ENCODE results near the gene GFPT2.
"Not testable (repeated sequence)": the region's sequence is repeated elsewhere in the genome, so short reads cannot be mapped to it uniquely, and the experiment has no call there.

GFPT2 gene

GRCh38 chr5:180304016-180304292, 49.2 kb downstream of the GFPT2 start:
- no peak for FAIRE-seq

GRCh38 chr5:180303226-180304015, 49.7 kb downstream of the GFPT2 start:
- FAIRE-seq, result no peak

GRCh38 chr5:180302256-180302655, 50.9 kb downstream of the GFPT2 start:
- no peak for FAIRE-seq

- no peak for FAIRE-seq
These were observed 51.9 kb downstream of the GFPT2 start for GRCh38 chr5:180301253-180301652.

- no peak for FAIRE-seq
These were observed 53.6 kb downstream of the GFPT2 start for GRCh38 chr5:180299526-180299925.

GRCh38 chr5:180299014-180299413, 54.1 kb downstream of the GFPT2 start:
- not testable (repeated sequence) for FAIRE-seq

GRCh38 chr5:180297587-180298282, 55.4 kb downstream of the GFPT2 start:
- no peak for FAIRE-seq

- no peak for FAIRE-seq
These were observed 56.4 kb downstream of the GFPT2 start for GRCh38 chr5:180296771-180297170.

- FAIRE-seq, result no peak
These were observed 58.1 kb downstream of the GFPT2 start for GRCh38 chr5:180294913-180295555.

GRCh38 chr5:180294411-180294810, 58.7 kb downstream of the GFPT2 start:
- no peak for FAIRE-seq

GRCh38 chr5:180291943-180292831, 60.9 kb downstream of the GFPT2 start, which contains the start of gene MAPK9:
TSS of gene MAPK9 (minus strand) at chr5:180292083. CDS start at chr5:180280561, 11,522 bp downstream.
- no peak for FAIRE-seq

GRCh38 chr5:180291234-180291940, 61.7 kb downstream of the GFPT2 start:
- no peak for FAIRE-seq

GRCh38 chr5:180290568-180291233, 62.4 kb downstream of the GFPT2 start:
- no peak for FAIRE-seq

- FAIRE-seq, result no peak
These were observed 63.2 kb downstream of the GFPT2 start for GRCh38 chr5:180289966-180290365.

GRCh38 chr5:180289433-180289832, 63.7 kb downstream of the GFPT2 start:
- no peak for FAIRE-seq

GRCh38 chr5:180287868-180288267, 65.3 kb downstream of the GFPT2 start:
- FAIRE-seq, result no peak

- no peak for FAIRE-seq
These were observed 65.7 kb downstream of the GFPT2 start for GRCh38 chr5:180287404-180287803.

- no peak for FAIRE-seq
These were observed 69.0 kb downstream of the GFPT2 start for GRCh38 chr5:180284149-180284548.

- no peak for FAIRE-seq
These were observed 70.0 kb downstream of the GFPT2 start for GRCh38 chr5:180283026-180283615.

GRCh38 chr5:180282281-180282680, 70.9 kb downstream of the GFPT2 start:
- no peak for FAIRE-seq

- no peak for FAIRE-seq
These were observed 71.4 kb downstream of the GFPT2 start for GRCh38 chr5:180281706-180282105.

Data from G401.6 (cell line).